Stimulated activated naive B cell treated with anti-CD40 and anti-IgM and Interleukin-4, amounts not matched to agents 10 μg/mL and 1 μg/mL and 100 μg/mL, for 72 hours (primary cell): ENCODE measurements around the gene PATE1.

Experiments
- ATAC-seq, 2 donors: fragments of 150-1000 bp; cut with Tn5 transposase; replicated peaks; 2 replicates each; pipeline ENCODE4 v1.10.0; 2021; ENCODE audit warnings: moderate library complexity in 1 of 2
- DNase-seq: peaks from one replicate; pipeline ENCODE4 v3.0.0; 2021
- H3K27ac Mint-ChIP-seq: one replicate; pipeline ENCODE4 v1.8.0; 2022; ENCODE audit warnings: mild to moderate bottlenecking, mixed read lengths
- H3K27me3 Mint-ChIP-seq, 2 donors: one replicate each; pipeline ENCODE4 v1.8.0; 2022; ENCODE audit warnings: mixed read lengths in 2 of 2
- H3K36me3 Mint-ChIP-seq, 2 donors: one replicate each; pipeline ENCODE4 v1.8.0; 2022; ENCODE audit warnings: mixed read lengths in 2 of 2, mild to moderate bottlenecking in 1 of 2
- H3K4me1 Mint-ChIP-seq, 2 donors: one replicate each; pipeline ENCODE4 v1.8.0; 2022; ENCODE audit warnings: mixed read lengths in 2 of 2, mild to moderate bottlenecking in 1 of 2
- H3K4me3 Mint-ChIP-seq, 2 donors: one replicate each; pipeline ENCODE4 v1.8.0; 2022; ENCODE audit warnings: mild to moderate bottlenecking in 2 of 2, mixed read lengths in 2 of 2, moderate library complexity in 1 of 2
- H3K9me3 Mint-ChIP-seq, 2 donors: one replicate each; pipeline ENCODE4 v1.8.0; 2022; ENCODE audit warnings: mixed read lengths in 2 of 2, mild to moderate bottlenecking in 1 of 2

The PATE1 gene

GRCh38 chr11:125768336-125769046 lies 22.4 kb downstream of the PATE1 start:
- no peak for ATAC-seq
- Mint-ChIP-seq H3K9me3 (no peaks in the 10 kb centered on the region), H3K27ac (no peak overlapping the region), H3K4me1 (no peaks in the 10 kb centered on the region), H3K36me3 (no peaks in the 10 kb centered on the region), H3K4me3 (no peak overlapping the region), H3K27me3 (peaks cover 8 to 31% of the 10 kb centered on the region in 2 donors)
- no peak for DNase-seq

GRCh38 chr11:125770583-125770982 lies 24.5 kb downstream of the PATE1 start:
- H3K4me1 Mint-ChIP-seq, result no peaks in the 10 kb centered on the region
- ATAC-seq (no peak), DNase-seq (no peak)
- no peaks in the 10 kb centered on the region for H3K9me3 Mint-ChIP-seq
- H3K4me3 Mint-ChIP-seq, result no peak overlapping the region
- no peak overlapping the region for H3K27ac Mint-ChIP-seq
- H3K36me3 Mint-ChIP-seq, result no peaks in the 10 kb centered on the region
- peaks cover 8 to 17% of the 10 kb centered on the region in 2 donors for H3K27me3 Mint-ChIP-seq

GRCh38 chr11:125772834-125773505 lies 26.9 kb downstream of the PATE1 start:
- peaks cover 6 to 10% of the 10 kb centered on the region in 2 donors for H3K27me3 Mint-ChIP-seq
- H3K4me1 Mint-ChIP-seq, result no peaks in the 10 kb centered on the region
- no peak for DNase-seq
- H3K4me3 Mint-ChIP-seq, result no peak overlapping the region
- no peaks in the 10 kb centered on the region for H3K9me3 Mint-ChIP-seq
- no peak for ATAC-seq
- H3K27ac Mint-ChIP-seq, result no peak overlapping the region
- H3K36me3 Mint-ChIP-seq, result no peaks in the 10 kb centered on the region

- Mint-ChIP-seq H3K9me3 (no peaks in the 10 kb centered on the region), H3K27me3 (peaks cover 4 to 6% of the 10 kb centered on the region in 2 donors), H3K4me3 (no peak overlapping the region), H3K27ac (no peak overlapping the region), H3K36me3 (no peaks in the 10 kb centered on the region), H3K4me1 (no peaks in the 10 kb centered on the region)
- ATAC-seq (no peak), DNase-seq (no peak)
These were observed 27.4 kb downstream of the PATE1 start for GRCh38 chr11:125773516-125773915.

DNA sequence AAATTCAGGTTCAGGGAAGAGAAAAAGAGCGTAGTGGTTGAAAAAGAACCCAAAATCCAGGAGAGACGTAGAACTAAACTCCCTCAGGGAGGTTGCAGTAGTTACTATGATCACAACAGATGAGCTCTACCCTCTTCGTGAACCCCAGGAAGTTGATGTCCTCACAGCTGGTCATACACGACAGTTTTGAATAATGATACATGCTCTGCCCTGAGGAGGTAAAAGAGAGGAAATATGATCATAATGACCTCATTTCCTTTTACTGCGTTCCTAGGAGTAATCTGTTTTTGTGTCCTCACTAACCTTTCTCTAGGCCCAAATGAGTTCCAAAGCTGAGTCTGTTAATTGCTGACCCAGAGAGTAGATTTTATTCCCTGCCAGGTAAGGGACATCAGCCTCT lies 31.2 kb downstream of the PATE1 start:
- Mint-ChIP-seq H3K9me3 (peaks cover 3% of the 10 kb centered on the region in 2 donors), H3K27ac (no peak overlapping the region), H3K4me1 (no peaks in the 10 kb centered on the region), H3K4me3 (no peak overlapping the region), H3K27me3 (peaks cover 9 to 10% of the 10 kb centered on the region in 2 donors), H3K36me3 (no peaks in the 10 kb centered on the region)
- no peak for DNase-seq
- no peak for ATAC-seq

DNA sequence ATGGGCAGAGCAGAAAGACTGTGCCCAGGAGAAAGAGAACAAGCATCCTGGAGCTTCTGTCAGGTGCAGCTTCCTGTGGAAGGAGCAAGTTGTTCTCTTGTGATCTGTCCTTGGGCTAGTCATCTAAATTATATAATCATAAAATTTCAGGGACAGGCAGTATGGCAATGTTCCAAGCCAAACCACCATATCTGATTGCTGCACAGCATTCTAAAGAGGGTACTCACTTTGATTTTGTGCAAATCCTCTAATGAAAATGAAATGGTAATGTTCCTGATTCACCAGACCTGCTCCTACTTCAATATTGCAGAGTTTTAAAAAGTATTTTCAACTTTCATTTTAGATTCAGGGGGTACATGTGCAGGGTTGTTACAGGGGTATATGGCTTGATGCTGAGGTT lies 32.6 kb downstream of the PATE1 start, which contains the start of gene PATE2:
TSS of gene PATE2 (minus strand) at position 101 of the 400 bp plus-strand sequence. CDS start at position 46, 55 bp downstream.
- Mint-ChIP-seq H3K27ac (no peak within 1 kb of the TSS), H3K9me3 (peaks cover 3 to 9% of the 10 kb centered on the region in 2 donors), H3K36me3 (no peaks in the 10 kb centered on the region), H3K4me1 (no peaks in the 10 kb centered on the region), H3K27me3 (peaks cover 9 to 10% of the 10 kb centered on the region in 2 donors), H3K4me3 (no peak within 1 kb of the TSS)
- DNase-seq (no peak), ATAC-seq (no peak)

- DNase-seq (no peak), ATAC-seq (no peak)
- H3K4me1 Mint-ChIP-seq, result no peaks in the 10 kb centered on the region
- H3K4me3 Mint-ChIP-seq, result no peak overlapping the region
- peaks cover 7 to 9% of the 10 kb centered on the region in 2 donors for H3K9me3 Mint-ChIP-seq
- H3K27me3 Mint-ChIP-seq, result peaks cover 3 to 8% of the 10 kb centered on the region in 2 donors
- H3K36me3 Mint-ChIP-seq, result no peaks in the 10 kb centered on the region
- no peak overlapping the region for H3K27ac Mint-ChIP-seq
These were observed 38.6 kb downstream of the PATE1 start for GRCh38 chr11:125784678-125785077.

- Mint-ChIP-seq H3K4me1 (no peaks in the 10 kb centered on the region), H3K9me3 (peaks cover 4 to 7% of the 10 kb centered on the region in 2 donors), H3K36me3 (no peaks in the 10 kb centered on the region), H3K4me3 (no peak within 1 kb of the TSS), H3K27me3 (peaks cover 0 to 6% of the 10 kb centered on the region in 2 donors), H3K27ac (no peak within 1 kb of the TSS)
- DNase-seq (no peak), ATAC-seq (no peak)
These were observed 41.7 kb downstream of the PATE1 start, which contains the start of gene PATE3 for GRCh38 chr11:125787827-125788226. Gene PATE3 (plus strand): TSS chr11:125788127. CDS start chr11:125788152, 25 bp downstream.

GRCh38 chr11:125790825-125791224 lies 44.7 kb downstream of the PATE1 start:
- no peak overlapping the region for H3K27ac Mint-ChIP-seq
- ATAC-seq, result no peak
- no peaks in the 10 kb centered on the region for H3K36me3 Mint-ChIP-seq
- peaks cover 14 to 23% of the 10 kb centered on the region in 2 donors for H3K9me3 Mint-ChIP-seq
- H3K4me3 Mint-ChIP-seq, result no peak overlapping the region
- DNase-seq, result no peak
- H3K4me1 Mint-ChIP-seq, result no peaks in the 10 kb centered on the region
- H3K27me3 Mint-ChIP-seq, result peaks cover 0 to 6% of the 10 kb centered on the region in 2 donors

DNA sequence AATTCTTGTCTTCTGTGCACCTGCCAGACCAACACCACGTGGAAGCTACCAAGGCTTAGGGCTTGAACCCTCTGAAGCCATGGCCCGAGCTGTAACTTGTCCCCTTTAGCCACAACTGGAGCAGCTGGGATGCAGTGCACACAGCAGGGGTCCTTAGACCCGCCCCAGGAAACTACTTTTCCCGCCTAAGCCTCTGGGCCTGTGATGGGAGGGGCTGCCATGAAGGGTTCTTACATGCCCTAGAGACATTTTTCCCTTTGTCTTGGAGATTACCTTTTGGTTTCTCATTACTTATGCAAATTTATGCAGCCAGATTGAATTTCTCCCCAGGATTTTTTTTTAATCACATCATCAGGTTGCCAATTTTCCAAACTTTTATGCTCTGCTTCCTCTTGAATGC lies 51.6 kb downstream of the PATE1 start:
- H3K36me3 Mint-ChIP-seq, result peaks cover 4% of the 10 kb centered on the region in 2 donors
- H3K4me1 Mint-ChIP-seq, result no peaks in the 10 kb centered on the region
- DNase-seq (no peak), ATAC-seq (no peak)
- no peak overlapping the region for H3K4me3 Mint-ChIP-seq
- no peak overlapping the region for H3K27ac Mint-ChIP-seq
- peaks cover 0 to 10% of the 10 kb centered on the region in 2 donors for H3K27me3 Mint-ChIP-seq
- peaks cover 40 to 45% of the 10 kb centered on the region in 2 donors for H3K9me3 Mint-ChIP-seq
